Transverse colon (tissue), 4 donors: ENCODE measurements around the gene HDAC4. TPM values are rescaled to one million over a fixed set of nuclear protein-coding genes. Genes with fewer than 3 reads are reported as not detected.

Experiments
- DNase-seq: peaks from one replicate; pipeline ENCODE4 v3.0.0-alpha.2; 2019
- H3K27ac ChIP-seq, 4 donors: fragments of 200-600 bp; sonication (generic); 2 replicates each; pipeline ENCODE4 v1.5.1; 2016 to 2018; ENCODE audit warnings: inconsistent platforms in 4 of 4
- H3K27me3 ChIP-seq: fragments of 200-600 bp; sonication (generic); 2 replicates; pipeline ENCODE4 v1.5.1; 2017; ENCODE audit warnings: inconsistent platforms
- H3K36me3 ChIP-seq, 4 donors: fragments of 200-600 bp; sonication (generic); 2 replicates each; pipeline ENCODE4 v1.5.1; 2017 to 2019; ENCODE audit warnings: inconsistent platforms in 4 of 4
- H3K4me1 ChIP-seq, 4 donors: fragments of 200-600 bp; sonication (generic); 2 replicates each; pipeline ENCODE4 v1.5.1; 2017 to 2020; ENCODE audit warnings: inconsistent platforms in 4 of 4
- H3K4me3 ChIP-seq, 4 donors: fragments of 200-600 bp; sonication (generic); 1 replicate in 1 of 4; 2 replicates in 3 of 4; pipeline versions ENCODE4 v1.5.1 to v1.6.1; 2017 to 2019; ENCODE audit warnings: inconsistent platforms in 4 of 4
- H3K9me3 ChIP-seq, 2 donors: fragments of 200-600 bp; sonication (generic); 2 replicates each; pipeline ENCODE4 v1.5.1; 2017 to 2019; ENCODE audit warnings: inconsistent platforms in 2 of 2
- EP300 ChIP-seq: sonication (generic); formaldehyde crosslinking; IDR thresholded peaks from one replicate; pipeline ENCODE4 v1.6.1; 2017; ENCODE audit warnings: antibody characterized with exemption, low read depth
- POLR2A ChIP-seq: fragments of 450-650 bp; IDR thresholded peaks from one replicate; pipeline ENCODE4 v1.6.1; 2016; ENCODE audit warnings: antibody characterized with exemption, mild to moderate bottlenecking, moderate library complexity
- POLR2AphosphoS5 ChIP-seq, 3 donors: sonication (generic); formaldehyde crosslinking; IDR thresholded peaks; one replicate each; pipeline ENCODE4 v1.6.1; 2016; ENCODE audit warnings: antibody characterized with exemption in 3 of 3
- WGBS, 2 donors: methylation state at CpG; one replicate each; pipeline ENCODE4 v1.1.5; 2018; ENCODE audit warnings: low coverage in 1 of 2; 5-methylcytosine and 5-hydroxymethylcytosine counted together
- in situ Hi-C, 4 donors: fragments of 200-750 bp; cut with MboI; loops; one replicate each; pipeline versions ENCODE4 v1.15.0 to v1.15.1; 2017; ENCODE audit warnings: low sequenced_read_pairs in 3 of 4, low pct_ligation_motif_present in 1 of 4, low pct_unique_long_range_greater_than_20kb in 1 of 4
- intact Hi-C: fragments of 100-400 bp; cut with DNase I; formaldehyde crosslinking; loops from one replicate; pipeline ENCODE4 v1.15.1; 2023; ENCODE audit warnings: low total_unique reads
- total RNA-seq, 4 donors: library from RNA; depleted of rRNA; stranded (reverse); fragments of >200 nt; gene quantifications; one replicate each; pipeline ENCODE4 v1.1.0, GENCODE V29; 2016
- TF ChIP-seq, protein P1 (sequence below), 5 experiments: fragments of 200-600 bp in 3 of 5; fragments of 450-650 bp in 2 of 5; sonication (generic) in 3 of 5; IDR thresholded peaks; 1 replicate in 2 of 5; 2 replicates in 3 of 5; pipeline ENCODE4 v1.5.1; 2016 to 2017; ENCODE audit warnings: antibody characterized with exemption in 5 of 5, inconsistent platforms in 3 of 5, mild to moderate bottlenecking in 2 of 5, moderate library complexity in 1 of 5

HDAC4 gene
- total RNA-seq, 4 donors from 2014 or later, result 33.9 to 192 (median 112) TPM

DNA sequence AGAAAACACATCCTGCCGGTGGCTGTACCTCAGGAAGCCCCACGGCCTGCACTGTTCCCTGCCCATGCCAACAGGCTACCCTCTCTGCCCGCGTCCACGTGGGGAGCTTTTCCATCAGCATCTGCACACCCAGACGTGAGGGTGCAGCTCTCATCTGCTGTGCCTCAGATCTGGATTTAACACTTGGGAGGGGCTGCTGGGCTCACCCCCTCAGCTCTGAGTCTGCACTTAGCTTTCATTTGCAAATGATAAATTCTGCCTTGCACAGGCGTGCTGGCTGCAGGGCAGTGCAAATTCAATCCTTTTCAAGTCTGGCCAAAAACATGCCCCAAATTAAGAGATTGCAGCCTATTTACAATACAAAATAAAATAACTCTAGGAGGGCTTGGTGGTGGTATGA, 307.3 kb downstream of the HDAC4 start:
- Histone ChIP-seq H3K4me1 (no peaks in the 10 kb centered on the region), H3K9me3 (no peaks in the 10 kb centered on the region), H3K27me3 (no peaks in the 10 kb centered on the region), H3K36me3 (no peaks in the 10 kb centered on the region), H3K27ac (no peak overlapping the region), H3K4me3 (no peak overlapping the region)
- TF ChIP-seq POLR2A (no peak), EP300 (no peak), POLR2AphosphoS5 (IDR thresholded peaks at IDR 0.05) (no peak)
- TF ChIP-seq, protein P1, sequence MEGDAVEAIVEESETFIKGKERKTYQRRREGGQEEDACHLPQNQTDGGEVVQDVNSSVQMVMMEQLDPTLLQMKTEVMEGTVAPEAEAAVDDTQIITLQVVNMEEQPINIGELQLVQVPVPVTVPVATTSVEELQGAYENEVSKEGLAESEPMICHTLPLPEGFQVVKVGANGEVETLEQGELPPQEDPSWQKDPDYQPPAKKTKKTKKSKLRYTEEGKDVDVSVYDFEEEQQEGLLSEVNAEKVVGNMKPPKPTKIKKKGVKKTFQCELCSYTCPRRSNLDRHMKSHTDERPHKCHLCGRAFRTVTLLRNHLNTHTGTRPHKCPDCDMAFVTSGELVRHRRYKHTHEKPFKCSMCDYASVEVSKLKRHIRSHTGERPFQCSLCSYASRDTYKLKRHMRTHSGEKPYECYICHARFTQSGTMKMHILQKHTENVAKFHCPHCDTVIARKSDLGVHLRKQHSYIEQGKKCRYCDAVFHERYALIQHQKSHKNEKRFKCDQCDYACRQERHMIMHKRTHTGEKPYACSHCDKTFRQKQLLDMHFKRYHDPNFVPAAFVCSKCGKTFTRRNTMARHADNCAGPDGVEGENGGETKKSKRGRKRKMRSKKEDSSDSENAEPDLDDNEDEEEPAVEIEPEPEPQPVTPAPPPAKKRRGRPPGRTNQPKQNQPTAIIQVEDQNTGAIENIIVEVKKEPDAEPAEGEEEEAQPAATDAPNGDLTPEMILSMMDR (IDR thresholded peaks at IDR 0.05), result no peak
- no peak for DNase-seq
- 95 to 100% methylated on average over 1 to 7 of the region's 7 CpGs for WGBS, 2 donors
- in situ Hi-C loops (no loop called here), intact Hi-C loops (no loop called here)

DNA sequence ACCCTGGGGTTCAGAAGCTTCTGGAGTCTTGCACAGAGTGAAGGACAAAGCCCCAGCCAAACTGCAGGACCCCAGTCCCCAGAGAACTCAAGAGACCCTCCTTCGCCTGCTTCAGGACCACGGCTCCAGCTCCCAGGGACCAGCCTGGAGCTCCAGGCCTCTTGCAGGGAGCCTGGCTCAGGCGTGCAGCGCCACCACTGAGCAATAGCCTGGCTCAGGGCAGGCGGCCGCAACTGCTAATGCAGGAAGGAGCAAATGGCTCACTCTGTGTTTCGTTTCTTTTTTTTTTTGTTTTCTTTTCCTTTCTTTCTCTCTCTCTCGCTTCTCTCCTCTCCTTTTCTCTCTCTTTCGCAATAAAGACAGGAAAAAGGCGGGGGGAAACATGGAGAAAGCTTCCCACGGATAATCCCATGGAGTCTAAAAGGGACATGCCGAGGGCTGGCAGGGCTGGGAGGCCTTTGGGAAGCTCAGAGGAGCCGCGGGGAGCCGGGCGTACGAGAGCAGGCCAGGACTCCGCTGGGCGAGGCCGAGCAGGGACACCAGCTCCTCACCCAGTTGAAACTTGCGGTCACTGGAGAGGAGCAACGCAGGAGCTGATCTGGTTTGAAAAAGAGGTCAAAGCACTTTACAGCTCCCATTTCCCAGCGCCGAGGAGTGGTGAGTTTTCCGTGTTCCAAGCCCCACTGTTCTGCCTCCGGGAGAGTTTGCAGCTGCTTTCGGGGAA, 308.1 kb downstream of the HDAC4 start:
- Histone ChIP-seq H3K4me3 (no peak overlapping the region), H3K27ac (no peak overlapping the region), H3K4me1 (no peaks in the 10 kb centered on the region), H3K27me3 (no peaks in the 10 kb centered on the region), H3K9me3 (no peaks in the 10 kb centered on the region), H3K36me3 (no peaks in the 10 kb centered on the region)
- DNase-seq, result no peak
- in situ Hi-C loops (no loop called here), intact Hi-C loops (no loop called here)
- WGBS, 2 donors, result 87 to 90% methylated on average over 16 to 27 of the region's 27 CpGs
- TF ChIP-seq POLR2AphosphoS5 (IDR thresholded peaks at IDR 0.05), result no peak
- TF ChIP-seq EP300, result no peak
- TF ChIP-seq, protein P1 (IDR thresholded peaks at IDR 0.05), result no peak
- no peak for TF ChIP-seq POLR2A

DNA sequence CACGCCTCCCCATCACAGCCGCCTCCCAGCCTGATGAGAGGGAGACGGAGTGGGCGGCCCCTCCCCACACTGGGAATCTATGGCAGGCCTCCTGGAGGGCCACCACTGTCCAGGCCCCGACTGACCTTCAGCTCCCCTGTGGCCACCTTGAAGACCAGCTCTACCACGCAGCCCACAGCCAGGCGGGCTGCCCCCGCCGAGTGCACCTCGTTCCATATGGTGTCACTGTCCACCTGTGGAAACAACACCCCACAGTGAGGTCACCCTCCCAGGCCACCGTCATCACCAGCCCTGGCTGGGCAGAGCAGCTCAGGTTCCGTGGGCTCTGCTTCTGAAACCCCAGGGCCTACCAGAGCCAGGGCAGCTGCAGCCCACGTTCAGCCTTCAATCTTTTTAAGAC, 310.9 kb downstream of the HDAC4 start:
- intact Hi-C loops (no loop called here), in situ Hi-C loops (no loop called here)
- TF ChIP-seq EP300 (no peak), POLR2A (no peak), POLR2AphosphoS5 (IDR thresholded peaks at IDR 0.05) (no peak)
- TF ChIP-seq, protein P1 (IDR thresholded peaks at IDR 0.05), result no peak
- H3K4me1 ChIP-seq, result no peaks in the 10 kb centered on the region
- H3K36me3 ChIP-seq, result no peaks in the 10 kb centered on the region
- H3K4me3 ChIP-seq, result no peak overlapping the region
- 93% methylated on average over 13 of the region's 13 CpGs; no CpG with 5 or more reads in 1 of the 2 donors for WGBS, 2 donors
- H3K27ac ChIP-seq, result no peak overlapping the region
- H3K9me3 ChIP-seq, result no peaks in the 10 kb centered on the region
- no peaks in the 10 kb centered on the region for H3K27me3 ChIP-seq
- DNase-seq, result no peak

DNA sequence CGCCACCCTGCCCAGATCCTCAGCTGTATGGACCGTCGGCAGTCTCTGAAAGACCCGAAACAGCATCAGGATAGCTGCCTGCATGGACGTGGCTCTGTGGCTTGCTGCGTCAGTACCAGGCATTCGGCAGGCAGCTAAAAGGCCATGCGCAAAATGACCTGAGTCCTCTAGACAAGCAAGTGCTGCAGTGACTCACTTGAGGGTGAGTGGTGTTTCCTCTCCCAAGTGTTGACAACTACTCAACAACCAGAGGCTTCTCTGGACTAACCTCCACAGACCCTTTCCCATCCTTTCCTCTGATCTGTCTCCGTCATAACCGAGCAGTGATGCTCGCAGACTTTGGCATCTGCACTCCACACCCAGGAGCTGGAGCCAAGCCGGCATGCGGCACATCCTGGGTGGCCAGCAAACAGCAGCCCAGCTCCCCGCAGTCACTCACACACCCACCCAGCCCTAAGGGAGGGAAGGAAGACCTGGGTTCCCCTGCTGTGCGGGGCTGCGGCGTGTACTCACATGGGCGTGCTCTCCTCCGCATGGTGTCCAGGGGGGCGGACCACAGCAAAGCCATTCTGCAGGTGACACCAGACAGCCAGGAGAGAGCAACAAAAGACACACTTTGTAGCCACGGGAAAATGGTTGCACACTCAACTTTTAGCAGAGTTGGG, 313.6 kb downstream of the HDAC4 start:
- no peak for TF ChIP-seq POLR2A
- TF ChIP-seq, protein P1 (IDR thresholded peaks at IDR 0.05), result no peak
- no peak for TF ChIP-seq EP300
- no peak for TF ChIP-seq POLR2AphosphoS5 (IDR thresholded peaks at IDR 0.05)
- no peaks in the 10 kb centered on the region for H3K27me3 ChIP-seq
- in situ Hi-C loops (no loop called here), intact Hi-C loops (no loop called here)
- H3K36me3 ChIP-seq, result no peaks in the 10 kb centered on the region
- no peak overlapping the region for H3K27ac ChIP-seq
- no peak for DNase-seq
- no peaks in the 10 kb centered on the region for H3K4me1 ChIP-seq
- 91% methylated on average over 21 of the region's 21 CpGs; no CpG with 5 or more reads in 1 of the 2 donors for WGBS, 2 donors
- H3K9me3 ChIP-seq, result no peaks in the 10 kb centered on the region
- H3K4me3 ChIP-seq, result no peak overlapping the region
